DMS79 (cell line): ENCODE measurements around the gene TMEM164.

ENCODE experiments used
- DNase-seq: peaks from one replicate; lab custom pipeline; 2025; lab: John Stamatoyannopoulos, UW

Gene TMEM164

GRCh38 chrX:110037178-110037577, 34.3 kb downstream of the TMEM164 start:
- DNase-seq, result no peak

DNA sequence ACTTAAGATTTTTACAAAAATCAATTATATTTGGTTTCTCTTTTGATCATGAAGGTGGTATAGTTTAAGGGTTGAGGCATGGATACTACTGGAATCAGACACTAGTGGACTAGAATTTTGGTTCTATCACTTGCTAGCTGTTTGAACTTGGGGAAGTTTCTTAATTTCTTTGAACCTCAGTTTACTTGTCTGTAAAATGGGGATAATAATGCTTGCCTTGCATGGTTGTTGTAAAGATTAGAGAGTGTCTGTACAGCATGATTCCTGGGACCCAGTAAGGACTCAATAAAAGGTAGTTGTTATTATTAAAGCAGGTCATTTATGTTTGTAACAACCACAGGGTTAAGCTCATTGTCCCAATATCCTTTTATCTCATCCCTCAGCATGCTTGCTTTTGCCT, 36.0 kb downstream of the TMEM164 start:
- DNase-seq, result no peak

GRCh38 chrX:110041980-110042379, 39.1 kb downstream of the TMEM164 start:
- no peak for DNase-seq

- DNase-seq, result no peak
Measured at GRCh38 chrX:110042496-110042895, 39.6 kb downstream of the TMEM164 start.

GRCh38 chrX:110043506-110043905, 40.6 kb downstream of the TMEM164 start:
- no peak for DNase-seq

- no peak for DNase-seq
Measured at GRCh38 chrX:110044346-110045249, 41.7 kb downstream of the TMEM164 start.

DNA sequence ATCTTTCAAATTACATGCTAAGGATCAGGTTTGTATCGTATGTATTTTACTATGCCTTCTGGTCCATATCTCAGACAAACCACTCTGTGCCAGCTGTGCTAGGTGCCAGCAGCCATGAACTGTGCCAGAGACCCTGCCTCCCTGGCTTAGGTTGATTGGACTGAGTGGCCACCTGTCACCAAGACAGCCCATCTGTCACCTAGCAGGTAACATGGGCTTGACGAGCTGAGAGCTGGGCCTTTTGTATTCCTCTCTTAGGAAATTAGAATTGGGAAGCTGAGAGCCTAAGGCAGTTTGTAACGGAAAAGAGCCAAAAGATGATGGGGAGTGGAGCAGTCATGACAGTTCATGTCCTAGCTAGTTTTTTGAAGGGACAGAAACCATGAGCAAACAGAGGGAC, 42.5 kb downstream of the TMEM164 start:
- DNase-seq, result no peak

- DNase-seq, result no peak
Measured at GRCh38 chrX:110046001-110046400, 43.1 kb downstream of the TMEM164 start.

- no peak for DNase-seq
Measured at GRCh38 chrX:110046971-110047370, 44.1 kb downstream of the TMEM164 start.

- no peak for DNase-seq
Measured at GRCh38 chrX:110049096-110049495, 46.2 kb downstream of the TMEM164 start.

- no peak for DNase-seq
Measured at GRCh38 chrX:110050386-110050785, 47.5 kb downstream of the TMEM164 start.

DNA sequence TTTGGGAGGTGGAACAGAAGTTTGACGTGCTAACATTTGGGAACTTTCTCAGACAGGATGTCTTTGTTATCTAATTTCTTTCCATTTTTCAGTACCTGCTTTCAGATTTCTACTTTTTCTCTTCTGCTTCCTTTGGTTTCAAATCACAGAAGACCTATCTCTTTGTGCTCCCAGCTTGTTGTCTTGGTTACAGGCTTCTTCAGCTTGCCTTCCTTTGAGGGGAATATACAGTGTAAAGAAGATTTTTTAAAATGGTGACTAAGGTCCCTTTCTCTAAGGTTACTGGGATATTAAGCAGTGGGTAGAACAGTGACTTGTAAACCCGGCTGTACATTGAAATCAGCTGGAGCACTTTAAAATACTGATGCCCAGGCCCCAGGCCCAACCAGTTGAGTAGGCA, 48.0 kb downstream of the TMEM164 start:
- no peak for DNase-seq

- no peak for DNase-seq
Measured at GRCh38 chrX:110051559-110051958, 48.6 kb downstream of the TMEM164 start.

DNA sequence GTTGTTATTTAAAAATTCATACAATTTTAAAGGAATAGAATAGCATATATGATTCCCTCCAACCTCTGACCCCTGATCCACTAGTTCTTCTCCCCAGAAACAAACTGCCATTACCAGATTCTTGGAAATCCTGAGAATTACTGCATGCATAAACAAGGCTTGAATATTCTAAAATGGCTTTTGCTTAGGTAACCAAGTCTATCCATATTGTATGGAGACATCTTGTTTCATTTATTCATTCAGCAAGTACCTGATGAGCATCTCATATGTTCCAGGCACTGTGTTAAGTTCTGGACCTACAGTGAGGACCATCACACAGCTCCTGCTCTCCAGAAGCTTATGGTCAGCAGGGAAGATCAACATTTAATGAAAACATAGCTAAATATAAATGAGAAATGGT, 49.4 kb downstream of the TMEM164 start:
- DNase-seq, result no peak

GRCh38 chrX:110053453-110053852, 50.5 kb downstream of the TMEM164 start:
- no peak for DNase-seq

- DNase-seq, result no peak
Measured at GRCh38 chrX:110055616-110056015, 52.7 kb downstream of the TMEM164 start.

DNA sequence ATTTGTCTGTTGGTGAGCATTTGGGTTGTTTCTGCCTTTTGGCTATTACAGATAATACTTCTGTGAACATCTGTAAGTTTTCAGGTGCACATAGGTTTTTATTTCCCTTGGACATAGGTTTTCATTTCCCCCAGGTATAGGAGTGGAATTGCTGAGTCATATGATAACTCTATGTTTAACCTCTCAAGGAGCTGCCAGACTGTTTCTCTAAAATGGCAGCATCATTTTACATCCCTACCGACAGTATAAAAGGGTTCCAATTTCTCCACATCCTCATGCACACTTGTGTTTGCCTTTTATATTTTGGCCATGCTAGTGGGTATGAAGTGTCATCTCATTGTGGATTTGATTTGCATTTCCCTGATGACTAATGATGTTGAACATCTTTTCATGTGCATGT, 53.5 kb downstream of the TMEM164 start:
- peak; percentile 4 for DNase-seq

GRCh38 chrX:110059410-110059809, 56.5 kb downstream of the TMEM164 start:
- no peak for DNase-seq

GRCh38 chrX:110060317-110060716, 57.4 kb downstream of the TMEM164 start:
- no peak for DNase-seq

- DNase-seq, result no peak
Measured at GRCh38 chrX:110060846-110061537, 58.1 kb downstream of the TMEM164 start.

GRCh38 chrX:110062919-110063318, 60.0 kb downstream of the TMEM164 start:
- no peak for DNase-seq

DNA sequence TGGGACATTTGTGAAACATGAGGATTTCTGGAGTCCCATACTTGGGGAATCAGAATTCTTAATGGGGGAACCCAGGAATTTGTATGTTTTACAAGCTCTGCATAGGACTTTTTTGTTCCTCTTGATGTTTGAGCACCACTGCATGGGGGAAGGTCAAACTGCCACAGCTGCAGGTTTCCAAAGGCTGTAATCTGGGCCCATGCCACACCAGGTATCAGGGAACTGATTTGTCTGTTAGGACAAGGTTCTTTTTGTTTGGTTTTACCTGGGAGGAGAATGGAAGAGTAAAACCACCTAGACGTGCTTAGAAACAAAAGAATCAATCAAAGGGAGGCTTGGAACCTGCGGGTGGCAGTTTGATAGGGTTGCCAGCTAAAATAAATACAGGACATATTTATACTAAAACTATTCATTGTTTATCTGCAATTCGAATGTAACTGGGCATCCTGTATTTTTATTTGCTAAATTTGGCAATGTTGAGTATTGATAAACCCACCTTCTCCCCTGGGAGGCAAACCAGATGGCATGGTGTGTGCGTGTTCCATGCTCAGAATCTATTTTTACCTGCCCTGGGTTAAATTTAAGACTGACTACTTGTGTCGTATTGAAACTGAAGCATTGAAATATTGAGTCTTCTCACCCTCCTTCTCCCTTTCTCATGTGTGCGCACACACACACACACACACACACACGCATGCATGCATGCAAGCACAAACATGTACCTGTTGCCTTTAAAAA, 63.7 kb downstream of the TMEM164 start:
- no peak for DNase-seq

GRCh38 chrX:110070970-110071369, 68.1 kb downstream of the TMEM164 start:
- DNase-seq, result no peak
